Panc1 (cell line): Measurements from ENCODE around the gene ZNF329.

Source experiments
- CTCF ChIP-seq: fragments of 450-650 bp; IDR thresholded peaks from 2 replicates; pipeline ENCODE4 v1.5.1; 2017; ENCODE audit warnings: mild to moderate bottlenecking
- SIN3A ChIP-seq: IDR thresholded peaks from 2 replicates; pipeline ENCODE4 v1.6.1; 2012; ENCODE audit warnings: low read depth, mild to moderate bottlenecking, low read length, moderate library complexity, borderline replicate concordance; ENCODE audit not compliant: insufficient read depth

GRCh38 chr19:58089846-58090245, 60.7 kb downstream of the ZNF329 start:
- no peak for TF ChIP-seq CTCF
- TF ChIP-seq SIN3A = no peak
